GM12875 (cell line): Measurements from ENCODE around the gene CYP2U1.

ENCODE experiments used
- H3K4me3 ChIP-seq: one replicate; pipeline ENCODE4 v1.5.1; 2011; ENCODE audit warnings: low read depth, low read length, control low read depth
- TF ChIP-seq, protein P1 (sequence below): IDR thresholded peaks from 2 replicates; pipeline ENCODE4 v1.5.1; 2011; ENCODE audit warnings: low read depth, mild to moderate bottlenecking, control low read depth, inconsistent platforms, low read length, moderate library complexity, borderline replicate concordance; ENCODE audit not compliant: insufficient read depth

The CYP2U1 gene

DNA sequence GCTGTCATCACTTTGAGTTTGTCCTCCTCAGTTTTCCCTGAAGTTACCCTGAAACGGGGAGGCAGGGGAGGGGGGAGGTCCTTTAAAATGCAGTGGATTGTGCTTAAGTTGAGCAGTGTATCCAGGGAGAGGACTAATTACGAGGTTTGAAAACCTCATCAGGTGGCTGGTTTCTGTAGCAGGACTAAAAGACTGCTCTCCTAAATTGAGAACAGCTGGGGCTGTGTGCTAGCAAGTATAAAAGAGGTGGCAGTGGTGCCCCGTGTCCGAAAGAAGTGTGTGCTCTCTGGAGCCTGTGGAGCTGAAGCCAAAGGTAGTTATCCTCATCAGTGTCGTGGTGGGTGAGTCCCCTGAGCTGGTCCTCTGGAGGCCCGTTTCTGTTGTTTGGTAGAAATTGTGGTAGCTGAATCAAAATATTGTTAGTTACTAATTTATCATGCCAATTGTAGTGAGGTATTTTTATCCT lies 37.2 kb upstream of the CYP2U1 start:
- TF ChIP-seq, protein P1, sequence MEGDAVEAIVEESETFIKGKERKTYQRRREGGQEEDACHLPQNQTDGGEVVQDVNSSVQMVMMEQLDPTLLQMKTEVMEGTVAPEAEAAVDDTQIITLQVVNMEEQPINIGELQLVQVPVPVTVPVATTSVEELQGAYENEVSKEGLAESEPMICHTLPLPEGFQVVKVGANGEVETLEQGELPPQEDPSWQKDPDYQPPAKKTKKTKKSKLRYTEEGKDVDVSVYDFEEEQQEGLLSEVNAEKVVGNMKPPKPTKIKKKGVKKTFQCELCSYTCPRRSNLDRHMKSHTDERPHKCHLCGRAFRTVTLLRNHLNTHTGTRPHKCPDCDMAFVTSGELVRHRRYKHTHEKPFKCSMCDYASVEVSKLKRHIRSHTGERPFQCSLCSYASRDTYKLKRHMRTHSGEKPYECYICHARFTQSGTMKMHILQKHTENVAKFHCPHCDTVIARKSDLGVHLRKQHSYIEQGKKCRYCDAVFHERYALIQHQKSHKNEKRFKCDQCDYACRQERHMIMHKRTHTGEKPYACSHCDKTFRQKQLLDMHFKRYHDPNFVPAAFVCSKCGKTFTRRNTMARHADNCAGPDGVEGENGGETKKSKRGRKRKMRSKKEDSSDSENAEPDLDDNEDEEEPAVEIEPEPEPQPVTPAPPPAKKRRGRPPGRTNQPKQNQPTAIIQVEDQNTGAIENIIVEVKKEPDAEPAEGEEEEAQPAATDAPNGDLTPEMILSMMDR = no peak
- H3K4me3 ChIP-seq = no peak overlapping the region

DNA sequence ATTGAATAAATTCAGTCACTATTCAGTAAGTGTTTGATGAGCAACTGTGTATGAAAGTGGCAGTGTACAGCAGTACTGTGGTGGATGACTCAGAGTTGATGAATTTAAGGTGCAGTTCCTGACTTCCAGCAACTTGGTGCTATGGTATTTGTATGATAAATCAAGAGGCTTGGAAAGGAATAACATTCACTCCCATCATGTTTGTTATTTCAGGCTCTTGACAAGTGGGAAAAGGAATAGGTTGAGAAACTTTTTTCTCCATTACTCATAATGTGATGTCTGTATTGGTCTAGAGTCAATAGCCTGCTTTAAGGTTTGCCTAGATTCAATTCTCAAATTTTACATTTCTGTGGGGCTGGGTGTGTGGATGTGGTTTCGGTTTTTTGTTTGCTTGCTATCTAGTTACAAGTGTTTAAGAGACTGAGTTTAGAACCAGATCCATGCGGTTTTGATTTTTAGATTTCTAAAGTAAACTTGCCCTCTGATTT lies 35.1 kb upstream of the CYP2U1 start:
- no peak overlapping the region for H3K4me3 ChIP-seq

DNA sequence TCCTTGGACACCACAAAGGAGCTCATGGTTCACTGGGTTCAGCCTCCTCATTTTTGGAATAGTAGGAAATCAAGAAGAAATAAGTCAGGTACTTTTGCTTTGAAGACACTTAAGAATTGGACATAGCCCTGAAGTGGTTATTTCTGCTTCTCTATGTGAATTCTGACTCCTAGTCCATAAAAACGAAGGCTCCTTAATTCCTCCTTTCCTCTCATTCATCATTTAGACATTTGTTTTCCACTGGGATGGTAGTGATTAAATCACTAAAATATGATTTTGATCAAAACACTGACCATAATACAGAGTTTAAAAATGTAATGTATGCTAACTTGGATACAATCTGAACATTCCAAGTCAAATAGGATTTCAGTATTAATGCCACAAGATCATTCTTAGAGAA lies 34.7 kb upstream of the CYP2U1 start:
- H3K4me3 ChIP-seq = no peak overlapping the region
- TF ChIP-seq, protein P1 = no peak

More for the DNA sequence above, 35.1 kb upstream of the CYP2U1 start:
- TF ChIP-seq, protein P1 = no peak

DNA sequence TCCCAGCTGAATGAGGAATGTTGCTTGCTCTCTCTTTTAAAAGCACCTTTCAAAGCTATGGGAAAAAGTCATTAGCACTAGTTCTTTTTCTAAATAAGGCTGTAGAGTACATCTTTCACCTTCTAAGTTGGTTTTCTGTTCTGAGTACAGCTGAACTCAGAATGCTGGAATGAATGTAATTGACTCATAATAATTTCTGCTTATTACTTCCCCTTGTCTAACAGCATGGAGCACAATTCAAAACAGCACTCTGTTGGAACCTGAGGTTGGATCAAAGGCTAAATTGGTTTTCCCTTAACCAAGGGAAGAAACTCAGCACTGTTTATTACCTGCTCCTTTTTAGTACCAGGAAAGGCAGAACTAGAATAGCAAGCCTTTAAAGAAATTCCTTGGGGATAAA lies 33.5 kb upstream of the CYP2U1 start:
- TF ChIP-seq, protein P1 = no peak
- H3K4me3 ChIP-seq = no peak overlapping the region

DNA sequence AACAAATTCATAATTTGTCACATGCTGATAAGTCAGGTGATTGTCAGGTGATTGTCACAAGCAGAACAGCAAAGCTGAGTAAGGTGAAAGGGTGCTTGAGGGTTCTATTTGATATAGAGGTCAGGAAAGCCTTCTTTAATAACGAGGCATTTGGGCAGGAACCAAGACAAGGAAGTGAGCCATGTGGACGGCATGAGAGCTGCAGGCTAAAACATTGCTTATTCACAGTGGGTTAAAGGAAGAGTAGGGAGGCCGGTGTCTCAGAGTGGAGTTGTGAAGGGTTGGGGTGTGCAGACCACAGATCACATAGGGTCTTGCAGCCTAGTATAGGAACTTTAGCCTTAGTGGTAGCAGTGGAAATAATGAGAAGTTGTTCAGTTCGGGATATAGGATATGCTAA lies 31.3 kb upstream of the CYP2U1 start:
- TF ChIP-seq, protein P1 = no peak
- H3K4me3 ChIP-seq = no peak overlapping the region

DNA sequence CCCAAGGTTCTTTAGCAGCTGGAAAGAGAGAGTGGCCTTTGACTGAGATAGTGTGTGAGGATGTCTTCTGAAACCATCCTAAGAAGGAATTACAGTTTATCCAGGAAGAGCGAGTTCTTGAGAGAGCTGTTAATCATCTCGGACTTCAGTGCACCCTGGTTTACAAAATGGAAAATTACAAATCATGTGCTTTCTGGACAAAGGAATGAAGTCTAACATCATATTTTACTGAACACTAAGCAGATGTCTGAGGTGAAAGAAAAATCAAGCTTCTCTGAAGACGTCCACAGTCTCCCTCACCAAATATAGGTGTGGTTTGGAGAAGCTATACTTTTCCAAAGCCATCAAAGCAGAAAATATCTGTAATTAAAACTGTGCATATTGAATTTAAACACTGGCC lies 30.8 kb upstream of the CYP2U1 start:
- TF ChIP-seq, protein P1 = no peak
- no peak overlapping the region for H3K4me3 ChIP-seq

DNA sequence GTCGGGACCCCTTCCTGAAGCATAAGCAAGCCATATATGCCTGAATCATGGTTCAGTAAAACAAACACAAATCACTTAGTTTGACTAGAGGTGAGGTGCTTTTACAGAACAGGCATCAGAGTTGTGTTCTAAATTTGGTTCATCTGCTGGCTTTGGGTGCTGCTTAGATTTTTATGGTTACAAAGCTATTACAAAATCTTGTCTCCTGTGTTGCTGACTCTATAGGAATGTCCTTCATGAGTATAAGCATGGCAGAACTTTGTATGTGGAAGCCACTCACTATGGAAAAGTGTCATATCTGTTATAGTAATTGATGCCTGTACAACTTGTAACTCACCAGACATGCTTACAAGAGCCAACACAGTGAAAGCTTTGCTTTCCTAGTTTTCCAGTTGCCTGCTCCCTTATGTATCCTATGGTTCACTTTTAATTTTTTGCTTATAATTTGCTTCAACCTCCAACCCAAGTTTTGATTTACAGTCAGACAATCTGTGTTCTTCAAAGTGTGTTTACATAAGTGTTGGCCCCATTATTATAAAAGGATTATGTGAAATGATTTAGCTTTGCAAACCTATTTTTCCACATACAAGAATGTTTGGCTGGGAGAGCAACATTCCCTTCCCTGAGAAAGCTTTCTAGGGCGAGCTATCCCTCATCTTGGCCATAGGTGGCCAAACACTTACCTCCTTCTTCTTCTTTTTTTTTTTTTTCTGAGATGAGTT lies 30.0 kb upstream of the CYP2U1 start:
- TF ChIP-seq, protein P1 = no peak
- H3K4me3 ChIP-seq = no peak overlapping the region
